NCI-H128 (cell line): ENCODE results near the gene C1orf167.

ENCODE experiments used
- DNase-seq: peaks from one replicate; lab custom pipeline; 2025; ENCODE audit not compliant: unreplicated experiment; lab: John Stamatoyannopoulos, UW

The C1orf167 gene, protein sequence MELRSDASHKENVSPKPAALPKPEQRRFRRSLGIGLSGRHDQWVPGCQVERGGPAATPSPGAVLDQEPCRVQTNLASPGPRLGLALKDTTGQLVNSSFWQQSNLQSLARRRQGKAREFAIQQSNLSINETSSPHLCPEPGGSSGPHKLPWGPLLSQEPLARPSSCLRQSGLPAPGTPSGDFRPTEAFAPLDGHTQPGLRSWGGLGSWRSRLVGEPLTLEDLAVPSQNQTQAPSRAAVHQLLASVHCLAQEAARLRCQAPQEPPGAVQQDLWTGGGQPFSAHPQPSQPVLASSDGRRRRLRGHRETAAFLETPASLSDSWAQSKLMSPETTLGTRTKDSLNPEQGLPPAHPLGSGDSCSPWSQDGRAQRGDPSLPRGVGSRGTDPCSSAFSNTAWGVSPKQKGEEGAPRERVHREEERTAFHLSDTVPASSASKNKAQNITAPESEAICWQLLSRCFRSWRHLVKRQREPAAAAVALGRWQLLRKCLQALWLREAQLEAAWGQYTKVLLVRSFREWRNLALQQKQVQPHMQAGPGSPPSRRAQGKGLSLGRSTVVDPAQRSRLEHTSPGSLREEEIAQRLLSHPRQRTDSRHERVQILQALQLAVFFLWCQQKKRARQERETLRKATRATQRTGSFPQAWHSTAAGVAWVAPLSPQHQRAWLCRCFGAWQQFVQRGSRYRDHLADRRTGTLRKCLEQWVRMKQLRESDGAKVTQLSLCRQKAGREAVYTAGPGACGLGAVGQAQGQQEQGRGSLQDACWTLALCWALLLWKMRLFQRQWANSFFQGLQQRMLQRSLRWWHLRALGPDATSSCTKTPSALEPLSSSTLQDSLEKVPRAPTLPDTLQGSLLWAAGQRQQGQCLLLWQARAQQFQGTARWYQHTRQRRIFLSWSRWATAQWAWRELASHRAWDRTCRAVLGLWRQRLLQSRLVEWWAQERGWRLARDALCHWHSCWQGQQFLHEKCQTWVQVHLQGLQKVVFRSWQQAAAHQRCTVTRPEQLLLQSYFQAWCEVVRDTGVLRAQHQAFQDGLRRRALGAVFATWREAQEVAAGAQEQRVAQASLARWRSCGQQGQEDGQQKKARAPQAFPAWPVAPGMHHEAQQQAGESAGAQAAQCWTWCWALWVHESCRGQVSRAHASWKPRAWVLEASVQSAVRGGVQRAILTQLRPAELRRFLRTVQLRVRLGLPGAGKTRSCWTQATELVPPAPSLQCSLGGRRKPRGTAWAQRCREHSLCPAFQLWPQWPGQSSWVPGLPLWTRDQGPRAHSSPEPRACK (N-terminal part only)

DNA sequence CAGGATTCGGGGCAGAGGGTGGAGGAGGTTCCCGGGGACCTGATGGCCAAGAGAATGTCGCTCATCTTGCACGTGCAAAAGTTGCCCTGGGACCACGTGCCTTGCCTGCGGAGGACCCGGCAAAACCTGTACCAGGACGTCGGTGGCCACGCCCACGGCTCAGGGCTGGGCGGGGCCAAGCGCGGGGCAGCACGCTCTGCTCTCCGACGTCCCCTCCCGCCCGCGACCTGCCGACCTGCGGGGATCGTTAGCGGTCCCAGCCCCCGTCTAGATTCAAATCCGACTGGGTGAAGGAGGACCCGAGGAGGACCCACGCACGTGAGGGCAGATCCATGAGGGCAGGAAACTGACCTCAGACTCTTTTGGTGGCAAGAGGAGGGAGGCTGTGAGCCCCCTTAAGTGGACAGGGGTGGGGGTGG lies at the start of gene C1orf167:
TSS of gene C1orf167 (plus strand) at position 206 of the 419 bp plus-strand sequence. CDS start 2,208 bp downstream, outside the sequence.
- DNase-seq = no peak

- no peak for DNase-seq
These were observed 49.7 kb upstream of the C1orf167 start for GRCh38 chr1:11712285-11712684.

DNA sequence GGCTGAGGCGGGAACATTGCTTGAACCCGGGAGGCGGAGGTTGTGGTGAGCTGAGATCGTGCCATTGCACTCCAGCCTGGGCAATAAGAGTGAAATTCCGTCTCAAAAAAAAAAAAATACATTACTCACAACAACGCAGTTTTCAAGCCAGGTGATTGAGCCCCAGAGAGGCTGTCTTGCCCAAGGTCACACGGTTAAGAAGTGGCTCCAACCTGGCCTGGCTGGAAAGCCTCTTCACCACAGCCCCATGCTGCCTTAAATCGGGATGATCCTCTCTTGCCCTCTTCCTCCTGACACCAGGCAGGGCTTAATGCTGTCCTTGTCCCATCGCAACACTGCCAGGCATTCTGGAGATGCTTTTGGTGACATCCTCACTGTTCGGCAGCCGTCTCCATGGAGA lies 48.9 kb upstream of the C1orf167 start:
- DNase-seq = no peak

GRCh38 chr1:11714831-11715575 lies 47.0 kb upstream of the C1orf167 start:
- DNase-seq = no peak

DNA sequence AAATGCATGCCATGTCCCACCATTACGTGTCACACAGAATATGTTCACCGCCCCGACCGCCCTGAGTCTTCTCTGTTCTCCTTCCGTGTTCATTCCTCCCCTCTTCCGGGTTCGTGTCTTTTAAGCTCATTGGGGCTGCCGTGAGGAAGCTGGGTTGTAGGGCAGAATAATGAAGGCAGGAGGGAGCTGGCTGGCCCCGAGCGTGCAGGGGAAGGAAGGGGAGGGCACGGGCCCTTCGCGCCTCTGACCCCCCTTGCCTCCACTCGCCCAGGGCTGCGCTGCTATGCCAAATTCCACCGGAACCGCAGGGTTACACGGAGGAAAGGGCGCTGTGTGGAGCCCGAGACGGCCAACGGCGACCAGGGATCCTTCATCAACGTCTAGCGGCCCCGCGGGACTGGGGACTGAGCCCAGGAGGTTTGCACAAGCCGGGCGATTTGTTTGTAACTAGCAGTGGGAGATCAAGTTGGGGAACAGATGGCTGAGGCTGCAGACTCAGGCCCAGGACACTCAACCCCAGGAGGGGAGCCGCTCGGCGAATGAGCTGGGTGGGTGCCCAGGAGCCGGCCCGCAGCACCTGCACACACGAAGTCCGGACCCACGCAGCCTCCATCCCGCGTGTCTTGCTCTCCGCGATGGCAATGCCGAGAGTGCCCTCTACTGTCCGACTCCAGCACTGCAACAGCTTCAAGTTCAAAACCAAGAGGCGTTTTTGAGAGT lies 42.5 kb upstream of the C1orf167 start:
- DNase-seq = no peak

- no peak for DNase-seq
These were observed 42.0 kb upstream of the C1orf167 start for GRCh38 chr1:11720033-11720376.

- DNase-seq = no peak
These were observed 41.5 kb upstream of the C1orf167 start for GRCh38 chr1:11720525-11720924.

GRCh38 chr1:11721311-11721710 lies 40.7 kb upstream of the C1orf167 start:
- DNase-seq = no peak

DNA sequence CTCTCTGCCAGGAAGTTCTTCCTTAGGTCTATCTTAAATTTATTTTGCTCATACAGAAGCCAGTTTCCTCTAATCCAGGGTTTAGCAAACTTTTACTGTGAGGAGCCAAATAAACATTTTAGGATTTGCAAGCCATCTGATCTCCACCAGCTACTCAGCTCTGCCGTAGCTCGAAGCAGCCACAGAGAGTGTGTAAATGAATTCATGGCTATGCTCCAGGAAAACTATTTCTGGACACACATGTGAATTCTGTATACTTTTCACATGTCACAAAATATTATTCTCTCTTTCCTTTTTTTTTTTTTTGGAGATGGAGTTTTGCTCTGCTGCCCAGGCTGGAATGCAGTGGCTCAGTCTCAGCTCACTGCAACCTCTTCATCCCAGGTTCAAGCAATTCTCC lies 39.5 kb upstream of the C1orf167 start:
- no peak for DNase-seq

- no peak for DNase-seq
These were observed 36.4 kb upstream of the C1orf167 start for GRCh38 chr1:11725616-11726015.

GRCh38 chr1:11727119-11727518 lies 34.9 kb upstream of the C1orf167 start:
- DNase-seq = no peak

DNA sequence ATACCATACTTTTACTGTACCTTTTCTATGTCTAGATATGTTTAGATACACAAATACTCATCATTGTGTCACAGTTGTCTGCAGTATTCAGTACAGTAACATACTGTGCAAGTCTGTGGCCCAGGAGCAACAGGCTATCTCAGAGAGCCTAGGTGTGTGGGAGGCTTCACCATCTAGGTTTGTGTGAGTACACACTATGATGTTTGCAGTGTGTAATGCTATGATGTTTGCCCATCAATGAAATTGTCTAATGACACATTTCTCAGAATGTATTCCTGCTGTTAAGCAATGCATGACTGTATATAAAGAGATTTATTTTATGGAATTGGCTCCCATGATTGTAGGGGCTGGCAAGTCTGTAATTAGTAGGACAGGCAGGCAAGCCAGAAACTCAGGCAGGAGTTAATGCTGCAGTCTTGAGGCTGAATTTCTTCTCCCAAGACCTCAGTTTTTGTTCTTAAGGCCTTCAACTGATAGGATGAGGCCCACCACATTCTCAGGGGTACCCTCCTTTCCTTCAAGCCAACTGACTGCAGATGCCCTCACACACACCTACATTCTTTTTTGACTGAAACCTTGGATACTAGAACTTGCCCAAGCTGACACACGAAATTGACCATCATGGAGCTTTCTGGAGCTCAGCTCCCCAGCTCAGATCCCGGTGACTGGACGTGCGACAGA lies 33.7 kb upstream of the C1orf167 start:
- no peak for DNase-seq

- DNase-seq = no peak
These were observed 32.9 kb upstream of the C1orf167 start for GRCh38 chr1:11729155-11729497.

DNA sequence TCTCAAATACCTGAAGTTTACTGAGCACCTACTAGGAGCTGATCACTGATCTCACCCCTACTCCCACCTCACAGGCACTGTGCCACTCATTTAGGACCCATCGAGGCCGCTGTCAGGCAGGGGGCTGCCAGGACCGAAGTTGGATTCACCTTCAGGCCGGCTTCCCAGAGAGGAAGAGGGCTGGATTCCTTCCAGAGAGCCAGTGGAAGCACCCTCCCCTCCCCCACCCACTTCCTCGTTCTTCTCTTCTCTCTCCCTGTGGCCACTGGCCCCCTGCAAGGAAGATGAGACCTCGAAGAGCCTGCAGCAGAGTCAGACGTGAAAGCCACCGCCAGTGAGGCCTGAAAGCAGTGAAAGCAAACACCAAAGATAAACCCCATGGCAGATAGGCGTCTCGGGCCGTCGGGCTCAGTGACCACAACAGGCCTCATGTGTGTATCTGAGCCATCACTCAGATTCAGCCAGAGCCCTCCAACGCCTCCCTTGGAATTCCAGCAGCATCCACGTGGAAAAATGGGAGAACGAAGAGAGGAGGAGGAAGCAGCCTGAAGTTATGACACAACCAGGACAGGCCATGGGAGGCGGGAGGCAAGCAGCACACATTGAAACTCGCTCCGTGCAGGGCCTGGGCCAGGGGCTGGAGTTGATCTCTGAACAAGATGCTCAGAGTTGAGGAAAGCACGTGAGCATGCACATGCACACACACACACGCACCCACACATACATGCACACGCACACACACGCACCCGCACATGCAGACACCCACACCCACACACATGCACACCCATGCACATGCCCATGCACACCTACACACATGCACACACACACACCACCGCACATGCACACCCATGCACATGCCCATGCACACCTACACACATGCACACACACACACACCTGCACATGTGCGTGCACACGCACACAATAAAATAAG lies 32.2 kb upstream of the C1orf167 start:
- DNase-seq = no peak

DNA sequence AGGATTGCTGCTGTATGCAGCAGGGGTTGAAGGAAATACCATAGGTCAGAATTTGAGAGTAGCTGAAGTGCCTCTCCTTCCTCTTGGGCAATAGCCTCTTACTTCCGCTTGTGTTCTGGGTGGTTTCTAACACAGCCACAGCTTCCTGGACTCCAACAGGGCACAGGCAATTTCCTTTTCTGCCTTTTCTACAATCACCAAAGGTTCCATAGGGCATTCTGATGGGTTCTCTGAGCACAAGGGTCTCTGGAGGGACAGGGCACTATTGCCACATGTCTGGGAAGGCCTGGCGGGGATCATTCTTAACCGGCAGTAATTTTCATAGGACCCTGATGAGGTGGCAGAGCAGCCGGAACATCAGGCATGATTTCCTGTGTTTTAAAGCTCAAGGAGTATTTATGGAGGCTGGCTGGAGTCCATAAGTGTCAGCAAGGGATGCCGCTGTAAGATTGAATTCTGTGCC lies 31.5 kb upstream of the C1orf167 start:
- DNase-seq = no peak

- no peak for DNase-seq
These were observed 30.2 kb upstream of the C1orf167 start for GRCh38 chr1:11731691-11732283.

- no peak for DNase-seq
These were observed 28.7 kb upstream of the C1orf167 start for GRCh38 chr1:11733306-11733705.

- DNase-seq = no peak
These were observed 26.5 kb upstream of the C1orf167 start for GRCh38 chr1:11735531-11735853.
